SK-N-MC (cell line): ENCODE data around the gene PCSK1.
"Not testable (repeated sequence)": the region's sequence is repeated elsewhere in the genome, so short reads cannot be mapped to it uniquely, and the experiment has no call there.

ENCODE experiments used
- DNase-seq: peaks from one replicate; pipeline ENCODE4 v3.0.0-alpha.2; 2011; ENCODE audit warnings: low read depth, low spot score
- H3K27ac ChIP-seq: fragments of 200-600 bp; sonication (generic); 2 replicates; pipeline ENCODE4 v1.5.1; 2016; ENCODE audit warnings: mixed run types
- H3K36me3 ChIP-seq: fragments of 200-600 bp; sonication (generic); 2 replicates; pipeline ENCODE4 v1.6.1; 2017; ENCODE audit warnings: antibody characterized with exemption, low read length, mixed read lengths; ENCODE audit not compliant: insufficient read depth
- H3K4me3 ChIP-seq: fragments of 200-600 bp; sonication (generic); 2 replicates; pipeline ENCODE4 v1.5.1; 2016
- H3K9ac ChIP-seq: fragments of 200-600 bp; sonication (generic); 2 replicates; pipeline ENCODE4 v1.8.0; 2017; ENCODE audit warnings: mixed run types, mixed read lengths; ENCODE audit not compliant: insufficient read length
- H3K9me3 ChIP-seq: fragments of 200-600 bp; sonication (generic); 2 replicates; pipeline ENCODE4 v1.6.1; 2017; ENCODE audit warnings: low read depth, mild to moderate bottlenecking, antibody characterized with exemption, low read length, moderate library complexity, mixed read lengths
- EZH2 ChIP-seq: fragments of 200-600 bp; sonication (generic); IDR thresholded peaks from one replicate; pipeline ENCODE4 v1.6.1; 2017; ENCODE audit warnings: antibody characterized with exemption
- FOXP2 ChIP-seq: optimal IDR thresholded peaks from 2 replicates; pipeline ENCODE3; 2011; ENCODE audit warnings: mild to moderate bottlenecking, moderate library complexity; ENCODE audit not compliant: insufficient read depth; ENCODE audit errors: extremely low read length, control extremely low read depth
- POLR2AphosphoS5 ChIP-seq: IDR thresholded peaks from 2 replicates; pipeline ENCODE4 v1.6.1; 2012; ENCODE audit warnings: mild to moderate bottlenecking, low read depth, low read length, borderline replicate concordance

Gene PCSK1

GRCh38 chr5:96372726-96373380, 60.2 kb downstream of the PCSK1 start:
- Histone ChIP-seq H3K4me3 (no peak overlapping the region), H3K9me3 (no peaks in the 10 kb centered on the region), H3K27ac (no peak overlapping the region), H3K36me3 (no peaks in the 10 kb centered on the region), H3K9ac (no peak overlapping the region)
- no peak for TF ChIP-seq FOXP2
- TF ChIP-seq EZH2 = no peak
- TF ChIP-seq POLR2AphosphoS5 = no peak
- DNase-seq = no peak

- no peak overlapping the region for H3K9ac ChIP-seq
- no peaks in the 10 kb centered on the region for H3K36me3 ChIP-seq
- no peaks in the 10 kb centered on the region for H3K9me3 ChIP-seq
- no peak for DNase-seq
- H3K27ac ChIP-seq = no peak overlapping the region
- no peak overlapping the region for H3K4me3 ChIP-seq
- no peak for TF ChIP-seq POLR2AphosphoS5
- TF ChIP-seq EZH2 = no peak
- TF ChIP-seq FOXP2 = no peak
Observed at GRCh38 chr5:96370976-96371375, 62.1 kb downstream of the PCSK1 start.

GRCh38 chr5:96367337-96367736, 65.7 kb downstream of the PCSK1 start:
- not testable (repeated sequence) for H3K9ac ChIP-seq, H3K36me3 ChIP-seq, H3K27ac ChIP-seq, H3K9me3 ChIP-seq, DNase-seq, H3K4me3 ChIP-seq

- H3K9me3 ChIP-seq = no peaks in the 10 kb centered on the region
- no peaks in the 10 kb centered on the region for H3K36me3 ChIP-seq
- DNase-seq = no peak
- H3K4me3 ChIP-seq = no peak overlapping the region
- H3K9ac ChIP-seq = no peak overlapping the region
- no peak overlapping the region for H3K27ac ChIP-seq
- TF ChIP-seq POLR2AphosphoS5 (no peak), EZH2 (no peak), FOXP2 (no peak)
Observed at GRCh38 chr5:96354237-96354636, 78.8 kb downstream of the PCSK1 start.

- no peak for DNase-seq
- TF ChIP-seq FOXP2 (no peak), EZH2 (no peak), POLR2AphosphoS5 (no peak)
- Histone ChIP-seq H3K36me3 (no peaks in the 10 kb centered on the region), H3K27ac (no peak overlapping the region), H3K9me3 (no peaks in the 10 kb centered on the region), H3K4me3 (no peak overlapping the region), H3K9ac (no peak overlapping the region)
Observed at GRCh38 chr5:96353220-96353619, 79.8 kb downstream of the PCSK1 start.

GRCh38 chr5:96350678-96351077, 82.4 kb downstream of the PCSK1 start:
- Histone ChIP-seq H3K27ac (no peak overlapping the region), H3K4me3 (no peak overlapping the region), H3K9me3 (no peaks in the 10 kb centered on the region), H3K36me3 (no peaks in the 10 kb centered on the region), H3K9ac (no peak overlapping the region)
- TF ChIP-seq FOXP2 (no peak), POLR2AphosphoS5 (no peak), EZH2 (no peak)
- DNase-seq = no peak

- H3K27ac ChIP-seq = no peak overlapping the region
- H3K36me3 ChIP-seq = no peaks in the 10 kb centered on the region
- H3K9me3 ChIP-seq = no peaks in the 10 kb centered on the region
- H3K4me3 ChIP-seq = no peak overlapping the region
- H3K9ac ChIP-seq = no peak overlapping the region
- DNase-seq = no peak
- TF ChIP-seq EZH2 (no peak), FOXP2 (no peak), POLR2AphosphoS5 (no peak)
Observed at GRCh38 chr5:96348536-96348935, 84.5 kb downstream of the PCSK1 start.

- H3K27ac ChIP-seq = no peak overlapping the region
- TF ChIP-seq EZH2 = no peak
- TF ChIP-seq FOXP2 = no peak
- no peak for TF ChIP-seq POLR2AphosphoS5
- H3K4me3 ChIP-seq = no peak overlapping the region
- H3K9me3 ChIP-seq = no peaks in the 10 kb centered on the region
- no peak for DNase-seq
- H3K9ac ChIP-seq = no peak overlapping the region
- no peaks in the 10 kb centered on the region for H3K36me3 ChIP-seq
Observed at GRCh38 chr5:96347502-96348292, 85.4 kb downstream of the PCSK1 start.
